Fibroblast of lung (primary cell): ENCODE results near the gene ABR. TPM values are rescaled to one million over a fixed set of nuclear protein-coding genes. Genes with fewer than 3 reads are reported as not detected.

ENCODE experiments used
- DNase-seq, 2 donors: peaks; one replicate each; pipeline versions ENCODE4 v3.0.0 to v3.0.0-alpha.2; 2010; ENCODE audit warnings: low read depth in 2 of 2
- H2AFZ ChIP-seq: 2 replicates; pipeline ENCODE4 v1.5.1; 2012; ENCODE audit warnings: low read length, control low read depth, inconsistent platforms
- H3K27ac ChIP-seq: 2 replicates; pipeline ENCODE4 v1.5.1; 2011; ENCODE audit warnings: low read length, control low read depth; ENCODE audit not compliant: insufficient read depth
- H3K27me3 ChIP-seq: 2 replicates; pipeline ENCODE4 v1.5.1; 2011; ENCODE audit warnings: mild to moderate bottlenecking, low read length; ENCODE audit not compliant: control insufficient read depth, insufficient read depth
- H3K36me3 ChIP-seq: 2 replicates; pipeline ENCODE4 v1.5.1; 2011; ENCODE audit warnings: low read length; ENCODE audit not compliant: control insufficient read depth, insufficient read depth
- H3K4me1 ChIP-seq: 2 replicates; pipeline ENCODE4 v1.5.1; 2011; ENCODE audit warnings: low read length; ENCODE audit not compliant: control insufficient read depth, insufficient read depth; ENCODE audit errors: extremely low read depth
- H3K4me2 ChIP-seq: 2 replicates; pipeline ENCODE4 v1.5.1; 2011; ENCODE audit warnings: low read length, control low read depth; ENCODE audit not compliant: insufficient read depth; ENCODE audit errors: extremely low read depth
- H3K4me3 ChIP-seq, 4 experiments: fragments of 200-600 bp in 1 of 4; sonication (generic) in 1 of 4; replicated peaks in 1 of 4; 2 replicates each; pipeline ENCODE4 v1.5.1; 2011 to 2016; ENCODE audit warnings: low read length in 4 of 4, low read depth in 3 of 4, mild to moderate bottlenecking in 3 of 4, control low read depth in 2 of 4, inconsistent platforms in 1 of 4, mixed read lengths in 1 of 4; ENCODE audit not compliant: insufficient read depth in 1 of 4; ENCODE audit errors: control extremely low read depth in 1 of 4
- H3K79me2 ChIP-seq: 2 replicates; pipeline ENCODE4 v1.5.1; 2012; ENCODE audit warnings: mild to moderate bottlenecking, low read length, inconsistent platforms; ENCODE audit not compliant: control insufficient read depth, insufficient read depth
- H3K9ac ChIP-seq: 2 replicates; pipeline ENCODE4 v1.5.1; 2011; ENCODE audit warnings: mild to moderate bottlenecking, low read length, control low read depth; ENCODE audit not compliant: insufficient read depth
- H3K9me3 ChIP-seq: 2 replicates; pipeline ENCODE4 v1.5.1; 2012; ENCODE audit warnings: low read depth, low read length; ENCODE audit not compliant: control insufficient read depth, insufficient read depth
- H4K20me1 ChIP-seq: 2 replicates; pipeline ENCODE4 v1.5.1; 2011; ENCODE audit warnings: low read length; ENCODE audit not compliant: control insufficient read depth, insufficient read depth; ENCODE audit errors: extremely low read depth
- CTCF ChIP-seq, 2 donors: IDR thresholded peaks in 1 of 2; conservative IDR thresholded peaks in 1 of 2; 1 replicate in 1 of 2; 2 replicates in 1 of 2; pipeline ENCODE4 v1.5.1; 2011 to 2012; ENCODE audit warnings: low read length in 2 of 2, control low read depth in 1 of 2, inconsistent platforms in 1 of 2, low read depth in 1 of 2, mild to moderate bottlenecking in 1 of 2
- EZH2 ChIP-seq: IDR thresholded peaks from 2 replicates; pipeline ENCODE4 v1.5.1; 2012; ENCODE audit warnings: low read length, control low read depth, mild to moderate bottlenecking; ENCODE audit errors: missing control alignments
- polyA plus RNA-seq, 2 donors: library from polyadenylated mRNA; depleted of rRNA in 1 of 2; stranded (reverse) in 1 of 2; unstranded in 1 of 2; fragments of >200 nt; gene quantifications; 2 replicates each; pipeline ENCODE4 v1.2.1, GENCODE V29; 2011 to 2012; ENCODE audit warnings: missing spikeins in 1 of 2
- total RNA-seq: library from RNA; depleted of rRNA; stranded (reverse); fragments of >200 nt; gene quantifications from 2 replicates; pipeline ENCODE4 v1.2.1, GENCODE V29; 2014

The ABR gene
- total and polyA plus RNA-seq, 2 donors (not counting 1 experiment from before 2014, with no cell fraction given) = 43.7 to 84.7 TPM

DNA sequence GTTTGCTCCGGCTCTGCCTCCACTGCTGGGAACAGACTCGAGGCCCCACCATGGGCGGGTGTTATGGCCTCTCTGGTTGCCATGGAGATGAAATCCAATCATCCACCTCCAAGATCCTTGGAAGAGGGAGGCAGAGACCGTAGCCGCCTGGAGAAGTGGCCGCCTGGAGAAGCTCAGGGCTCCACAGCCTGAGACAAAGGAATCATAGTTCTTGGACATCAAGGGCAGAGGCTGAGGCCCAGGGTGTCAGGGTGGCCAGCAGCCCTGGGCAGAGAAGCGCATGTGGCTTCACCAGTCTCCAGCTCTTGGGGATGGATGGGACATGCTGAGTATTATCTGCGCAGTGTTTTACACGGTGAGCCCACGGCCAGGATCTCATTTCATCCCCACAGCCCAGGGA, 36.2 kb downstream of the ABR start:
- Histone ChIP-seq H3K79me2 (no peaks in the 10 kb centered on the region), H3K27me3 (no peaks in the 10 kb centered on the region), H4K20me1 (no peaks in the 10 kb centered on the region), H2AFZ (no peak overlapping the region), H3K36me3 (no peaks in the 10 kb centered on the region), H3K4me3 (no peak overlapping the region), H3K4me2 (no peak overlapping the region), H3K4me1 (no peaks in the 10 kb centered on the region), H3K9ac (no peak overlapping the region), H3K9me3 (no peaks in the 10 kb centered on the region), H3K27ac (no peak overlapping the region)
- TF ChIP-seq EZH2 (no peak), CTCF (conservative IDR thresholded peaks at IDR 0.05 in 1 of 2, IDR thresholded peaks at IDR 0.05 in 1 of 2; ENCODE audit: low read depth in 1 of 2, low read length in 2 of 2) (no peak)
- DNase-seq = peak; percentile 20 to 48

DNA sequence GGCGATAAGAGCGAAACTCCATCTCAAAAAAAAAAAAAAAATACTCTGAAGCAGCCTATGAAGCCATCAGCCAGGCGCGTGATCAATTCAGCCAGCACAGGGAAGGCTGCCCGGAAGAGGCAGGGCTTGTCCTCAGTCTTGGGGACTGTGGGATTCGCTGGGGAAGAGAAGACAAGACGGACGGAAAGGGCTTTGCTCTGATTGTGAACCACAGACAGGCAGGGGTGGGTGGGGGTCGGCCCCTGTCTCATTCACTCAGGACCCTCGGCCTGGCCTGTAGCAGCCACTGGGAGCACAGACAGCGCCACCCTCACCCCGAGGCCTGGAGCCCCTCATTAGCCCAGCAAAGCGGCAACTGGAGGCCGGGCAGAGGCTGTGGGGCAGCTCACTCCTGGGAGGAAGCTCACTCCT, 37.2 kb downstream of the ABR start:
- Histone ChIP-seq H3K4me2 (no peak overlapping the region), H3K36me3 (no peaks in the 10 kb centered on the region), H3K27me3 (no peaks in the 10 kb centered on the region), H3K79me2 (no peaks in the 10 kb centered on the region), H3K9me3 (no peaks in the 10 kb centered on the region), H3K27ac (no peak overlapping the region), H3K4me3 (no peak overlapping the region), H2AFZ (no peak overlapping the region), H3K9ac (no peak overlapping the region), H3K4me1 (no peaks in the 10 kb centered on the region), H4K20me1 (no peaks in the 10 kb centered on the region)
- DNase-seq = no peak
- TF ChIP-seq EZH2 (no peak), CTCF (conservative IDR thresholded peaks at IDR 0.05 in 1 of 2, IDR thresholded peaks at IDR 0.05 in 1 of 2; ENCODE audit: low read depth in 1 of 2, low read length in 2 of 2) (no peak)

DNA sequence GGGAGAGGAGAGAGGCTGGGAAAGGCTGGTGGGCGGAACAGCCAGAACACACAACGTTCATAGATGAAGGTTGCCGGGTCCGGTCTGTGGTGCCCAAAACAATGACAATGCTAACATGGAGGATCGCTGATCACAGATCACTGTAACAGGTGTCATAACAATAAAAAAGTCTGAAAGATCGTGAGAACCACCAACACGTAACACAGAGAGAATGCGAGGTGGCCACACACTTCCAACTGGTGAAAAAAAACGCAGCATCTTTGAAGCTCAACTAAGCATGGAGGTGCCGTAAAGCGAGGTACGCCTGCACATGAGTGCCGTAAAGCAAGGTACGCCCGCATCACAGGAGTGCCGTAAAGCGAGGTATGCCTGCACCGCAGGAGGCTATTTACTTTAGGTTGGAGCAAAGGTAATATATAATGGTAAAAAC, 42.3 kb downstream of the ABR start:
- Histone ChIP-seq H2AFZ (no peak overlapping the region), H3K27me3 (no peaks in the 10 kb centered on the region), H3K4me3 (no peak overlapping the region), H3K36me3 (no peaks in the 10 kb centered on the region), H3K9ac (no peak overlapping the region), H3K4me1 (no peaks in the 10 kb centered on the region), H4K20me1 (no peaks in the 10 kb centered on the region), H3K79me2 (no peaks in the 10 kb centered on the region), H3K9me3 (no peaks in the 10 kb centered on the region), H3K4me2 (no peak overlapping the region), H3K27ac (no peak overlapping the region)
- no peak for TF ChIP-seq EZH2
- TF ChIP-seq CTCF (conservative IDR thresholded peaks at IDR 0.05 in 1 of 2, IDR thresholded peaks at IDR 0.05 in 1 of 2; ENCODE audit: low read depth in 1 of 2, low read length in 2 of 2) = no peak
- DNase-seq = peak; percentile 31 to 35
